ENCODE measurements around the gene STARD8. TPM values are rescaled to one million over a fixed set of nuclear protein-coding genes. Genes with fewer than 3 reads are reported as not detected.

The STARD8 gene
- total RNA-seq, 1 donor: 1.4 TPM

DNA sequence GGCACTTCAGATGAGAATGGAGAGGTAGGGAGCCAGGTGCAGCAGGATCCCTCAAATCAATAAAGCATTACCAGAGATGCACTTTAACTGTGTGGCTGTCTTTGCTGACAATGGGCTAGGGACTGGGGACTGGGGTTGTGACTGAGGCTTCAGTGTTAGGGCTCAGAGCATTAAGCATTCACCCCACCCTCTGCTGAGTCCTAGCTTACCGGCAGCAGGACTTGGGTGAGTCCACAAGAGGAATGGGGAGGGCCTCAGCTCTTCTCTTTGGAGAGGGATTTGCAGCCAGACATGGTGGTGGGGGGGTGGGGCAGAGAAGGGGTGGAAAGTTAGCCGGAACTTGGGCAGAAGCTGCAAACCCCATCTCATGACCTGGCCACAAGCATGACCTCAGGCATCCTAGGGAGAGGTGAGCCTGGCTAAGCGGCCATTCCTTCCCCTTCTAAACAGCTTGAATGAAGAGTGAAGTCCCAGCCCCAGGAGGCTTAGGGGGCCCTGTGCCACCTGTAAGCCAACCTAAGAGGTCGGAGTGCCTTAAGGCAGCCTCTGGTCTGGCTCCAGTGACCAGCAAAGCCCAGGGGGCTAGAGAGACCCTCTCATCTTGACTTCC is 78.4 kb downstream of the STARD8 start:
- H3K79me2 ChIP-seq (ENCODE audit: insufficient read depth, low read length): no peaks in the 10 kb centered on the region

GRCh38 chrX:68726366-68726765 is 78.9 kb downstream of the STARD8 start:
- Histone ChIP-seq H3K4me2 (ENCODE audit: insufficient read depth, low read length) (no peak overlapping the region), H3K27me3 (ENCODE audit: insufficient read depth, low read length) (peaks cover 8% of the 10 kb centered on the region), H3K27ac (ENCODE audit: low read depth, low read length) (no peak overlapping the region), H3K9me3 (ENCODE audit: low read depth, low read length) (no peaks in the 10 kb centered on the region), H4K20me1 (ENCODE audit: insufficient read depth, low read length) (peaks cover 14% of the 10 kb centered on the region), H3K4me1 (ENCODE audit: insufficient read depth, low read length) (no peaks in the 10 kb centered on the region), H2AFZ (ENCODE audit: low read length) (no peak overlapping the region), H3K36me3 (ENCODE audit: insufficient read depth, low read length) (peaks cover under 1% of the 10 kb centered on the region), H3K4me3 (ENCODE audit: insufficient read depth, low read length) (no peak overlapping the region), H3K79me2 (ENCODE audit: insufficient read depth, low read length) (no peaks in the 10 kb centered on the region)
- TF ChIP-seq, protein P1, sequence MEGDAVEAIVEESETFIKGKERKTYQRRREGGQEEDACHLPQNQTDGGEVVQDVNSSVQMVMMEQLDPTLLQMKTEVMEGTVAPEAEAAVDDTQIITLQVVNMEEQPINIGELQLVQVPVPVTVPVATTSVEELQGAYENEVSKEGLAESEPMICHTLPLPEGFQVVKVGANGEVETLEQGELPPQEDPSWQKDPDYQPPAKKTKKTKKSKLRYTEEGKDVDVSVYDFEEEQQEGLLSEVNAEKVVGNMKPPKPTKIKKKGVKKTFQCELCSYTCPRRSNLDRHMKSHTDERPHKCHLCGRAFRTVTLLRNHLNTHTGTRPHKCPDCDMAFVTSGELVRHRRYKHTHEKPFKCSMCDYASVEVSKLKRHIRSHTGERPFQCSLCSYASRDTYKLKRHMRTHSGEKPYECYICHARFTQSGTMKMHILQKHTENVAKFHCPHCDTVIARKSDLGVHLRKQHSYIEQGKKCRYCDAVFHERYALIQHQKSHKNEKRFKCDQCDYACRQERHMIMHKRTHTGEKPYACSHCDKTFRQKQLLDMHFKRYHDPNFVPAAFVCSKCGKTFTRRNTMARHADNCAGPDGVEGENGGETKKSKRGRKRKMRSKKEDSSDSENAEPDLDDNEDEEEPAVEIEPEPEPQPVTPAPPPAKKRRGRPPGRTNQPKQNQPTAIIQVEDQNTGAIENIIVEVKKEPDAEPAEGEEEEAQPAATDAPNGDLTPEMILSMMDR (IDR thresholded peaks at IDR 0.05; ENCODE audit: extremely low read depth, low read depth, low read length): no peak
- peak; percentile 71 for DNase-seq (ENCODE audit: insufficient read length, low spot score, missing footprints)

More for the DNA sequence above, 78.4 kb downstream of the STARD8 start:
- H3K4me1 ChIP-seq (ENCODE audit: insufficient read depth, low read length): no peaks in the 10 kb centered on the region
- TF ChIP-seq, protein P1 (IDR thresholded peaks at IDR 0.05; ENCODE audit: extremely low read depth, low read depth, low read length): no peak
- no peak overlapping the region for H3K27ac ChIP-seq (ENCODE audit: low read depth, low read length)
- DNase-seq (ENCODE audit: insufficient read length, low spot score, missing footprints): peak; percentile 45
- H3K9me3 ChIP-seq (ENCODE audit: low read depth, low read length): no peaks in the 10 kb centered on the region
- H2AFZ ChIP-seq (ENCODE audit: low read length): no peak overlapping the region
- peaks cover 8% of the 10 kb centered on the region for H3K27me3 ChIP-seq (ENCODE audit: insufficient read depth, low read length)
- H3K4me3 ChIP-seq (ENCODE audit: insufficient read depth, low read length): no peak overlapping the region
- peaks cover 14% of the 10 kb centered on the region for H4K20me1 ChIP-seq (ENCODE audit: insufficient read depth, low read length)
- peaks cover 6% of the 10 kb centered on the region for H3K36me3 ChIP-seq (ENCODE audit: insufficient read depth, low read length)
- H3K4me2 ChIP-seq (ENCODE audit: insufficient read depth, low read length): no peak overlapping the region

GRCh38 chrX:68727696-68728095 is 80.2 kb downstream of the STARD8 start:
- TF ChIP-seq, protein P1 (IDR thresholded peaks at IDR 0.05; ENCODE audit: extremely low read depth, low read depth, low read length): no peak
- no peak for DNase-seq (ENCODE audit: insufficient read length, low spot score, missing footprints)
- Histone ChIP-seq H3K9me3 (ENCODE audit: low read depth, low read length) (no peaks in the 10 kb centered on the region), H3K79me2 (ENCODE audit: insufficient read depth, low read length) (no peaks in the 10 kb centered on the region), H3K4me3 (ENCODE audit: insufficient read depth, low read length) (no peak overlapping the region), H3K27me3 (ENCODE audit: insufficient read depth, low read length) (peaks cover 12% of the 10 kb centered on the region), H3K27ac (ENCODE audit: low read depth, low read length) (no peak overlapping the region), H4K20me1 (ENCODE audit: insufficient read depth, low read length) (peaks cover 11% of the 10 kb centered on the region), H3K4me2 (ENCODE audit: insufficient read depth, low read length) (no peak overlapping the region), H2AFZ (ENCODE audit: low read length) (no peak overlapping the region), H3K36me3 (ENCODE audit: insufficient read depth, low read length) (no peaks in the 10 kb centered on the region), H3K4me1 (ENCODE audit: insufficient read depth, low read length) (no peaks in the 10 kb centered on the region)

GRCh38 chrX:68728186-68728585 is 80.7 kb downstream of the STARD8 start:
- Histone ChIP-seq H3K4me2 (ENCODE audit: insufficient read depth, low read length) (no peak overlapping the region), H3K9me3 (ENCODE audit: low read depth, low read length) (no peaks in the 10 kb centered on the region), H3K27me3 (ENCODE audit: insufficient read depth, low read length) (peaks cover 12% of the 10 kb centered on the region), H3K79me2 (ENCODE audit: insufficient read depth, low read length) (no peaks in the 10 kb centered on the region), H2AFZ (ENCODE audit: low read length) (no peak overlapping the region), H4K20me1 (ENCODE audit: insufficient read depth, low read length) (peaks cover 11% of the 10 kb centered on the region), H3K36me3 (ENCODE audit: insufficient read depth, low read length) (no peaks in the 10 kb centered on the region), H3K4me3 (ENCODE audit: insufficient read depth, low read length) (no peak overlapping the region), H3K4me1 (ENCODE audit: insufficient read depth, low read length) (no peaks in the 10 kb centered on the region), H3K27ac (ENCODE audit: low read depth, low read length) (no peak overlapping the region)
- TF ChIP-seq, protein P1 (IDR thresholded peaks at IDR 0.05; ENCODE audit: extremely low read depth, low read depth, low read length): no peak
- DNase-seq (ENCODE audit: insufficient read length, low spot score, missing footprints): peak; percentile 38

Data from osteoblast (primary cell).